ENCODE data around the gene CYB5R4.

DNA sequence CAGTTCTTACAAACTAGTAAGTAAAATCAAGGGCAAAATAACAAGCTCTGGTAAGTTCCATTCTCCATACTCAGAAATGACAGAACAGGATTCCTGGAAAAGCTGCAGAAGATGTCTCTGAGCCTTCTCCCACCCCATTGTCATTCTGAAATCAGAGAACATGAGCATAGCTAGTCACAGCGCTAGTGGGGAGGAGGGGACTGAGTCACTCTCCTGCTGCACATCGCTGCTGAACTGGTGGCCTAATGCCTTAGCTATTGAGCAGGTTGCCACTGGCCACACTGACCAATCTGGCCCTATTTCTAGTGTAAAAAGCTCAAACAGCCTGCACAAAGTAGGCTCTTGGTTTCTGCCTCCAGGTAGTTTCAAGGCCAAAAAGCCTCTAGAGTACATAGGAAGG, 32.4 kb upstream of the CYB5R4 start:
- TF ChIP-seq CTCF (IDR thresholded peaks at IDR 0.05): no peak
- TF ChIP-seq POLR2A (IDR thresholded peaks at IDR 0.05): no peak

Measured in right lobe of liver (tissue), 4 donors.